ENCODE data around the gene UPF2.
"Not testable (repeated sequence)": the region's sequence is repeated elsewhere in the genome, so short reads cannot be mapped to it uniquely, and the experiment has no call there.

Gene UPF2

DNA sequence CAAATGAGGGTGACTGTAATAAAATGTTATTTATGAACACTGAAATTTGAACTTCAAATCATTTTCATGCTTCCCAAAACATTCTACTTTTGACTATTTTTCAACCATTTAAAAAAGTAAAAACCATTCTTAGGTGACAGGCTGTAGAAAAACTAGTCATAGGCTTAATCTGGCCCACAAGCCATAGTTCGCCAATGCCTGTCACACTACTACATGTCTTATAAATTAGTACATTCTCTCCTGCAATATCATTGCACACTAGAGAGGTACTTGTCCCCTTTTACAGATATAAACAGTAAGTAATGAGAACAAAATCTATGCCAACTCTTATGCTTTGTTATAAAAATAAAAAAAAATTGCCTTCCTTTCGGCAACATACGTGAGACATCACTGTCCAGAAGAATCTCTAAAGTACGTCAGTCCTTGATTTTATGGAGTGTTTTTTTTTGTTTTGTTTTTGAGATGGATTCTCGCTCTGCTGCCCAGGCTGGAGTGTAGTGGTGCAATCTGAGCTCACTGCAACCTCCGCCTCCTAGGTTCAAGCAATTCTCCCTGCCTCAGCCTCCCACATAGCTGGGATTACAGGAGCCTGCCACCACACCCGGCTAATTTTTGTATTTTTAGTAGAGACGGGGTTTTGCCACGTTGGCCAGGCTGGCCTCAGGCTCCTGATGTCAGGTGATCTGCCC lies 23.2 kb downstream of the UPF2 start:
- DNase-seq, result no peak
- no peak for TF ChIP-seq GATA1 (IDR thresholded peaks at IDR 0.05; ENCODE audit: low read depth, low read length)

DNA sequence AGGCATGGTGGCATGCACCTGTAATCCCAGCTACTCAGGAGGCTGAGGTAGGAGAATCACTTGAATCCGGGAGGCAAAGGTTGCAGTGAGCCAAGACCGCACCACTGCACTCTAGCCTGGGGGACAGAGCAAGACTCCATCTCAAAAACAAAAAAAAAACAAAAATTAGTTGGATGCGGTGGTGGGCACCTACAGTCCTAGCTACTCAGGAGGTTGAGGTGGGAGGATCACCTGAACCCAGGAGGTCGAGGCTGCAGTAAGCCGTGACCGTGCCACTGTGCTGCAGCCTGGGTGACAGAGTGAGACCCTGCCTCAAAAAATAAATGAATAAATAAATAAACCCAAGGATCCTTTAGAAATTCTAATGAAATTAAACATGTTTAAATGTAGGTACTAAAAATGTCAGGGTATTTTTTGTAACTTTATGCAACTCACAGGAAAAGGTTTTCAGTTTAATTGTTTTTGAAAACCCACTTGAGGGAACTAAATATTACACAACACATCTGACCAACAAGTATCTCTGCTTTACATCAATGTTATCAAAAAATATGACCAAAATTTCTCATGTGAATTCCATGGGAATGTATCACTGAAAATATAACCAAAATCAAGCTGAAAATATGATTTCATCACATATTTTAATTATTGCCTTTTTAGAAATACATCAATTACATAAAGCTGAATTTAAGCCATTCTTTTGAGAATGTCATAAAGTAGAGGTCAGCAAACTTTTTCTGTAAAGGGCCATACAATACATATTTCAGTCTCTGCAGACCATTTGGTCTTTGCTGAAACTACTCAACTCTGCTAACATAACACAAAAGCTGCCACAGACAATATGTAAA lies 23.9 kb downstream of the UPF2 start:
- no peak for DNase-seq

DNA sequence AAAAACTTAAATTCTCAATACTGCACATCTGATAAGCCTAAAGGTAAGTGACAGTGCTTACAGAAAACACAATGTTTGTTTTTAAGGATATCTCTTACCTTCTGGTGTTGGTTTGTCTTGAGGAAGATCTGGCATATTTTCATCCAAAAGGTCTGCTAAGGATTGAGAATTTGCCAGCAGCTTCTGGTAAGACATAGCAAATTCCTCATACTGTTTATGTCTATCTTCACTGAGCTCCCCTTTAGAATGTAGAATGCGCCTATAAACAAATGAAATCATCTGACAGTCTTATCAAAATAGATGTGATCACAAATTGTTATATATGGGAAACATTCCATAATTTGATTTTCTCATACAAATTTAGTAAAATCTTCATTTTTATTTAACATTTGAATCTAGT lies 28.7 kb downstream of the UPF2 start:
- TF ChIP-seq POLR2A (IDR thresholded peaks at IDR 0.05; ENCODE audit: low read length) (no peak), GATA1 (IDR thresholded peaks at IDR 0.05; ENCODE audit: low read depth, low read length) (no peak)
- DNase-seq, result no peak

More for the DNA sequence above, 23.9 kb downstream of the UPF2 start:
- no peak for TF ChIP-seq POLR2A (IDR thresholded peaks at IDR 0.05; ENCODE audit: low read length)
- TF ChIP-seq GATA1 (IDR thresholded peaks at IDR 0.05; ENCODE audit: low read depth, low read length), result no peak

DNA sequence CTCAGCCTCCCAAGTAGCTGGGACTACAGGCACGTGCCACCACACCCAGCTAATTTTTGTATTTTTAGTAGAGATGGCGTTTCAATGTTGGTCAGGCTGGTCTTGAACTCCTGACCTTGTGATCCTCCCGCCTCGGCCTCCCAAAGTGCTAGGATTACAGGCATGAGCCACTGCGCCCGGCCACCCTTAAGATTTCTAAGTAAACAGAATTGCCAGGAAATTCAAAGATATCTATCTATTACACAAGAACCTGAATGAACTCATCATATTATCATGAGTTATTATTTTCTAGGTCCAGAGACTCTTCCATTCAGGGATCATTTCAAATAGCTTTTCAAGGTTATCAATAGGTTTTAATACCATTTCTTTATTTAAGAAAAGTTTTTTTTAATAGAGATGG lies 29.2 kb downstream of the UPF2 start:
- DNase-seq, result not testable (repeated sequence)

DNA sequence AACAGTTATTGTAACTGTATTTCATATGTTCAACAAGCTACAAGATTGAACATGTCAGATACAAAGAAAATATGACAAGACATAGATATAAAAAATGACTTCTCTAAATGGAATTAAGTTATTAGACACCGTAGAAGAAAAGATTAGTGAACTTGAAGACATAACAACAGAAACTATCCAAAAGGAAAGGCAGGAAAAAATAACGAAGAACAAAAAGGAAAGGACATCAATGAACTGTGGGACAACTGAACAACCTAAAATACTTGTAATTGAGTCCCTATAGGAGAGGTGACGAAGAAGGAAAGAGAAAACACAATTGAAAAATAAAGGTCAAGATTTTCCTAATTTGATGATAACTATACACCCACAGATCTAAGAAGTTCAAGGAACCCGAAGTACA lies 32.3 kb downstream of the UPF2 start:
- no peak for DNase-seq
- TF ChIP-seq POLR2A (IDR thresholded peaks at IDR 0.05; ENCODE audit: low read length) (no peak), GATA1 (IDR thresholded peaks at IDR 0.05; ENCODE audit: low read depth, low read length) (no peak)

DNA sequence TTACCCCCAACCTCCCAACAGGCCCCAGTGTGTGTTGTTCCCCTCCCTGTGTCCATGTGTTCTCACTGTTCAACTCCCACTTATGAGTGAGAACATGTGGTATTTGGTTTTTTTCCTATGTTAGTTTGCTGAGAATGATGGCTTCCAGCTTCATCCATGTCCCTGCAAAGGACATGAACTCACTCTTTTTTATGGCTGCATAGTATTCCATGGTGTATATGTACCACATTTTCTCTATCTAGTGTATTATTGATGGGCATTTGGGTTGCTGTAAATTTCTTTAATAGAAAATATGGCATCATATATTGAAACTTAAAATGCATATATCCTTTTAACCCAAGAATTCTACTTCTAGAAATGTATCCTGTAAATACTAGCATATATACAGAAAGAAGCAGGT lies 33.8 kb downstream of the UPF2 start:
- DNase-seq, result not testable (repeated sequence)

DNA sequence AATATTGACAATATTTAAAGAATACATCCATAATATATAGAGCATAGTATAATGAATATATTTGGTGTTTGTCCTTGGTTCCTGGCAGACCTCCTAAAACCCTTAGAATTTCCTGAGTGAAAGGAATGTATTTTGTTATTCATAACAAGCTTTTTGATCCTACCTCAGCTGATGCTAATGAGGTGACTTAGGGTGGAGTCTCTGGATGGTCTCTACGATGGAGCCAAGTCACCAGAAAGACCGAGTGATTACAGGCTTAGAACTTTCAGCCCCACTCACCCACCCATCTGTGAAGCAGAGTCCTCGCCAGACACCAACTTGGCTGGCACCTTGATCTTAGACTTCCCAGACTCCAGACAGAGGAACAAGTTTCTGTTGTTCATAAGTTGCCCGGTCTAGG lies 35.9 kb downstream of the UPF2 start:
- TF ChIP-seq POLR2A (IDR thresholded peaks at IDR 0.05; ENCODE audit: low read length) (no peak), GATA1 (IDR thresholded peaks at IDR 0.05; ENCODE audit: low read depth, low read length) (no peak)

DNA sequence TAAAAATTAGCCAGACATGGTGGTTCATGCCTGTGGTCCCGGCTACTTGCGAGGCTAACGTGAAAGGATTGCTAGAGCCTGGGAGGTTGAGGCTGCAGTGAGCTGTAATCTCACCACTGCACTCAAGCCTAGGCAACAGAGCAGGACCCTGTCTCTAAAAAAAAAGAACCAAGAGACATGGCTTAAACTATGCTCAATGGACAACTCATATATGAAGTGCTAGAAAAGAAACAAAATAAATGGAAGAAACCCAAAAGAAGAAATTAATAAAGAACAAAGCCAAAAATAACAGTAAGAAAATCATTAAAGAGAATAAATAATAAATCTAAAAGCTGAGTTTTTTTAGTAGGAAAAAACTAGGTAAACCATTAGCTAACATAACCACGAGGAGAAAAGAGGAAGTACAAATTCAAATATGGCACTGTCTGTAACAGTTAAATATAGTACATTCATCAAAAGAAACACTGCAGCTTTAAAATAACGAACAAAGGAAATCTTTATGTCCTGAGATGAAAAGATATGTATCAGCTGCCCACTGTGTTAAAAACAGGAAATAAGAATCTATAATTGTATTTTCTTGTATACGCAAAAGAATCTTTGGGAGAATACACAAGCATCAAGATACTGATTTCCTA lies 48.7 kb downstream of the UPF2 start:
- TF ChIP-seq POLR2A (IDR thresholded peaks at IDR 0.05; ENCODE audit: low read length) (no peak), GATA1 (IDR thresholded peaks at IDR 0.05; ENCODE audit: low read depth, low read length) (no peak)
- no peak for DNase-seq

More for the DNA sequence above, 35.9 kb downstream of the UPF2 start:
- DNase-seq, result no peak

DNA sequence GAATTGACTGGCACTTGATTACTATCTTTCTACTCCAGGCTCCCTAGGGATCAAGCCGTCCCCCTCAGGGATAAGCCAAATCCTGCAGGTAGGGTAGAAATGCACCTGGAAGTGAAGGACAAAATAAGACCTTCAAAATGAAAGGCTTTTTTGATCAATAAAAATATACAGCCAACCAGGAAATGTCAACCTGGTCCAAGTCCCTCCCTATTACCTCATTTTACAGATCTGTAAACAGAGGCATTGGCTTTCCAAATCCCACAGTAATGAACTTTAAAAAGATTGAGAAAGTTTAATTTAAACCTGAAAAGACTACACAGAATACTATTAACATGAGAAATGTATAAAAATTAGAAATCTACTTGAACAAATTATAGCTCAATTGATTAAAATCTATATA lies 53.7 kb downstream of the UPF2 start:
- DNase-seq, result no peak
- no peak for TF ChIP-seq POLR2A (IDR thresholded peaks at IDR 0.05; ENCODE audit: low read length)
- TF ChIP-seq GATA1 (IDR thresholded peaks at IDR 0.05; ENCODE audit: low read depth, low read length), result no peak

DNA sequence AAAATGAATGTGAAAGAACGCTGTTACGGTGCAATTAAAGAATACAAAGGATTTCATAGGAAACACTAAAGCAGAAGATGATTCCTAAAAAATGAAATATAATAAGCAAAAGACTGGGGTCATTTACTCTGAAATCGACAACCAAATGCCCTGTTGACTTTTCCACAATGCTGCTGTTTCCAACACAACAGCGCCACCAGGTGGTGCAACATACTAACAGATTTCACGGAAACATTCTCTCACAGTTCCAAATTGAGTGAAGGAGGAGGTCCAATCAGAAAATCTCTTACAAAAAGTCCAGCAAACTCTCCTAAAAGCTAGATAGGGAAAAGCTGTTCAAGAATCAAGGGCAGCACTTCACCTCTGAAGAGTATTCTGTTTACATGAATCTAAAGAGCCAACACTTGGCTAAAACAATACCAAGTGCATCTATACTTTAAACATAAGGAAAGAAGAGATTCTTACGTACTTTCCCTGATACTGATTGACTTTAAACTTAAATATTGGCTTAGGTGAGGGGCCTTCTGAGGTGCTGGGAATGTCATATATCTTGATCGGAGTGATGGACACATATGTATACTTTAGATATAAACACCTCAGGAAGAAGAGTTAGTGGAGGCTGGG lies 55.9 kb downstream of the UPF2 start:
- peak; percentile 84 to 91 for DNase-seq

DNA sequence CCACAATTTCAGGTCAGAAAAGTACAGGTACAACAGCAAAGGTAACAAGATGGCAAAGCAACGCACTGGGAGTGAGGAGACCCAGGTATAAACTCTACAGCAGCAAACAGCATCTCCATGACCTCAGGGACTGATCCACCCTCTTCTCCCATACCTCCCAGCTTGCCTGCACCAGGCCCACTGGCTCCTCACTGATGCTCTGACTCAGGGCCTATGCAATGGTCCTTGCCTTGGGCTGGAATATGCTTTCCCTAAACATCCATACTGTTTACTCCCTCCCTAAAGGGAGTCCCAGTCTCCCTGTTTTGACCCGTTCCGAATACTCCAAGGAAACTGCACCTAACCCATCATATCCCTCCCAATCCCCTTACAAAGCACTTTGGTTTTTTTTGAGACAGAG lies 60.4 kb downstream of the UPF2 start:
- no peak for TF ChIP-seq GATA1 (IDR thresholded peaks at IDR 0.05; ENCODE audit: low read depth, low read length)
- TF ChIP-seq POLR2A (IDR thresholded peaks at IDR 0.05; ENCODE audit: low read length), result no peak
- no peak for DNase-seq

More for the DNA sequence above, 55.9 kb downstream of the UPF2 start:
- no peak for TF ChIP-seq GATA1 (IDR thresholded peaks at IDR 0.05; ENCODE audit: low read depth, low read length)
- TF ChIP-seq POLR2A (IDR thresholded peaks at IDR 0.05; ENCODE audit: low read length), result no peak

DNA sequence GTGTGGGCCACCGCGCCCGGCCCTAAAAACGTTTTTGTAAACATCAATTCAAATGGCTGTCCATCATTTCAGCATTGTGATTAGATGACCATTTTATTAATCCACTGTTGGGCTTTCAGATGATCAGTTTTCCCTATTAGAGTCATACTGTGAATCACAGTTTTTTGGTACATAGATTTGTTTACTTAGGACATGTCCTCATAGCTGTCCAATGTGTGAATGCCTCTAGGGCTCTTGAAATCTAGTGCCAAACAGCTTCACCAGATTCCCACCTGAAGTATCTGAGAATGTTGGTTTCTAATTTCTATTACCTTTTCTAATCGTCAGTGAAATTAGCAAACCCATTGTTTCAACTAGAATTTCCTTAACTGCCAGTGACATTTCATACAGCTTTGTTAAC lies 66.8 kb downstream of the UPF2 start:
- no peak for TF ChIP-seq POLR2A (IDR thresholded peaks at IDR 0.05; ENCODE audit: low read length)
- no peak for TF ChIP-seq GATA1 (IDR thresholded peaks at IDR 0.05; ENCODE audit: low read depth, low read length)
- no peak for DNase-seq

DNA sequence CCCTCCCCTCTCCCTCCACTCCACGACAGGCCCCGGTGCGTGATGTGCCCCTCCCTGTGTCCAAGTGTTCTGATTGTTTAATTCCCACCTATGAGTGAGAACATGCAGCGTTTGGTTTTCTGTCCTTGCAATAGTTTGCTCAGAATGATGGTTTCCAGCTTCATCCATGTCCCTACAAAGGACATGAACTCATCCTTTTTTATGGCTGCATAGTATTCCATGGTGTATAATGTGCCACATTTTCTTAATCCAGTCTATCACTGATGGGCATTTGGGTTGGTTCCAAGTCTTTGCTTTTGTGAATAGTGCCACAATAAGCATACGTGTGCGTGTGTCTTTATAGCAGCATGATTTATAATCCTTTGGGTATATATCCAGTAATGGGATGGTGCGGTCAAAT lies 70.1 kb downstream of the UPF2 start:
- not testable (repeated sequence) for DNase-seq

DNA sequence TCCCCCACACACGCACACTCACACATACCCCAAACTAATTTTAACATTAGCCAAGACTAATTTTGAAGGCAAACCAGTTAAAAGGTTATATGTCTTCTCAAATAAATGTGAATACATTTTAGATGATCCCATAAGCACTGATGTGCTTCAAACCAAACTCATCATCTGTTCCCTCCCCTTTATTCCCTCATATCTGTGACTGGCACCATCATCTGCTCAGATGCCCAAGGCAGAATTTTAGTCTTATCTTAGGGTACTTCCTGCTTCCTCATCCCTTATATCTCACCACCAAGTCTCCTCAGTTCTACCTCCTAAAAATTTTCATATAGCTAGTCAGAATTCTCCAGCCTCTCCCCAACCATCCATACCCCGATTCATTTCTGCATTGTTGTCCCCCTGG lies 80.4 kb downstream of the UPF2 start:
- no peak for TF ChIP-seq POLR2A (IDR thresholded peaks at IDR 0.05; ENCODE audit: low read length)
- TF ChIP-seq GATA1 (IDR thresholded peaks at IDR 0.05; ENCODE audit: low read depth, low read length), result no peak
- DNase-seq, result no peak
